ENCODE measurements around the gene RPS6KC1. TPM values are rescaled to one million over a fixed set of nuclear protein-coding genes. Genes with fewer than 3 reads are reported as not detected.

RPS6KC1 gene
- total and polyA plus RNA-seq, 2 donors (not counting 3 experiments of a cell fraction or from before 2014, with no cell fraction given), result 5.1 to 18.6 TPM

GRCh38 chr1:213242883-213243282 is 191.8 kb downstream of the RPS6KC1 start:
- Histone ChIP-seq H3K36me3 (ENCODE audit: control insufficient read depth in 2 of 2, extremely low read depth in 1 of 2, insufficient read depth in 2 of 2, low read length in 2 of 2) (no peaks in the 10 kb centered on the region), H3K9ac (replicated peaks; ENCODE audit: extremely low read depth, insufficient read depth, low read length) (no peak overlapping the region), H3K79me2 (ENCODE audit: control insufficient read depth, insufficient read depth, low read length) (no peaks in the 10 kb centered on the region), H3K27me3 (ENCODE audit: control insufficient read depth in 2 of 2, insufficient read depth in 2 of 2, low read length in 2 of 2) (no peaks in the 10 kb centered on the region), H4K20me1 (replicated peaks; ENCODE audit: control insufficient read depth, extremely low read depth, insufficient read depth, low read length) (no peaks in the 10 kb centered on the region), H3K4me1 (ENCODE audit: control insufficient read depth, extremely low read depth, insufficient read depth, low read length) (no peaks in the 10 kb centered on the region), H3K9me1 (replicated peaks; ENCODE audit: control insufficient read depth, extremely low read depth, insufficient read depth, low read length) (peaks cover 3% of the 10 kb centered on the region), H3K4me3 (replicated peaks in 1 of 3; ENCODE audit: insufficient read depth in 1 of 3, low read depth in 1 of 3, low read length in 3 of 3) (no peak overlapping the region), H3K9me3 (replicated peaks; ENCODE audit: control insufficient read depth, insufficient read depth, low read length) (no peaks in the 10 kb centered on the region), H2AFZ (ENCODE audit: low read depth, low read length) (no peak overlapping the region), H3K4me2 (ENCODE audit: insufficient read depth, low read length) (no peak overlapping the region), H3K27ac (ENCODE audit: insufficient read depth, low read depth, low read length) (no peak overlapping the region)
- dilution Hi-C loops (cut with MboI; ENCODE audit: extremely low pct_ligation_motif_present, low sequenced_read_pairs) (no loop called here), intact Hi-C loops (cut with micrococcal nuclease) (loop anchor here (5.0 kb wide), 1 partner anchor 744 kb away; the partner anchor contains the start of gene PROX1)
- FAIRE-seq (no peak), DNase-seq (ENCODE audit: low read depth, low spot score) (no peak)
- no TSS peak for BruUV-seq (replicated peaks)
- ChIA-PET POLR2A (no interaction called here), CTCF (interaction anchor here (1.0 to 3.6 kb wide), 4 partner anchors 122 to 1086 kb away, joined by 3 to 25 read pairs (median 4); no protein-coding TSS in a partner anchor)
- TF ChIP-seq GATA2 (IDR thresholded peaks at IDR 0.05; ENCODE audit: insufficient read depth, insufficient read length, low read depth, low read length) (no peak), MYC (IDR thresholded peaks at IDR 0.05; ENCODE audit: low read depth, low read length) (no peak), CTCF (IDR thresholded peaks at IDR 0.05; ENCODE audit: extremely low read depth in 1 of 2, insufficient read depth in 1 of 2, low read depth in 1 of 2, low read length in 2 of 2) (no peak), JUN (IDR thresholded peaks at IDR 0.05; ENCODE audit: borderline replicate concordance, insufficient read depth, insufficient read length, low read depth) (no peak), FOS (IDR thresholded peaks at IDR 0.05; ENCODE audit: borderline replicate concordance, insufficient read depth, low read length) (no peak), MAX (IDR thresholded peaks at IDR 0.05; ENCODE audit: insufficient read depth, insufficient read length) (no peak), POLR2A (IDR thresholded peaks at IDR 0.05; ENCODE audit: low read depth, low read length) (no peak), POLR2AphosphoS5 (IDR thresholded peaks at IDR 0.05; ENCODE audit: insufficient read depth, low read depth, low read length) (no peak), EZH2 (IDR thresholded peaks at IDR 0.05; ENCODE audit: borderline replicate concordance, low read depth, low read length, severe bottlenecking) (no peak)

All from endothelial cell of umbilical vein (primary cell).